SH-SY5Y (cell line): Measurements from ENCODE around the gene VSIG10.

ENCODE experiments used
- GATA2 ChIP-seq: IDR thresholded peaks from 2 replicates; pipeline ENCODE4 v1.6.1; 2011; ENCODE audit warnings: mild to moderate bottlenecking, low read depth, low read length
- GATA3 ChIP-seq: IDR thresholded peaks from 2 replicates; pipeline ENCODE4 v1.6.1; 2011; ENCODE audit warnings: low read depth, mild to moderate bottlenecking, low read length, moderate library complexity

- TF ChIP-seq GATA2 = no peak
- TF ChIP-seq GATA3 = no peak
Observed at GRCh38 chr12:118015306-118015705, 88.5 kb downstream of the VSIG10 start.
